Mammary epithelial cell (primary cell): ENCODE results near the gene C12orf75.

Source experiments
- EZH2 ChIP-seq: IDR thresholded peaks from 2 replicates; pipeline ENCODE4 v1.6.1; 2012; ENCODE audit warnings: low read length, inconsistent platforms, borderline replicate concordance
- TF ChIP-seq, protein P1 (sequence below), 2 donors: IDR thresholded peaks in 1 of 2; conservative IDR thresholded peaks in 1 of 2; 2 replicates each; pipeline ENCODE4 v1.5.1; 2011 to 2012; ENCODE audit warnings: inconsistent platforms in 2 of 2, low read length in 2 of 2, mild to moderate bottlenecking in 2 of 2, control low read depth in 1 of 2, low read depth in 1 of 2; ENCODE audit not compliant: insufficient read depth in 1 of 2; ENCODE audit errors: extremely low read depth in 1 of 2

DNA sequence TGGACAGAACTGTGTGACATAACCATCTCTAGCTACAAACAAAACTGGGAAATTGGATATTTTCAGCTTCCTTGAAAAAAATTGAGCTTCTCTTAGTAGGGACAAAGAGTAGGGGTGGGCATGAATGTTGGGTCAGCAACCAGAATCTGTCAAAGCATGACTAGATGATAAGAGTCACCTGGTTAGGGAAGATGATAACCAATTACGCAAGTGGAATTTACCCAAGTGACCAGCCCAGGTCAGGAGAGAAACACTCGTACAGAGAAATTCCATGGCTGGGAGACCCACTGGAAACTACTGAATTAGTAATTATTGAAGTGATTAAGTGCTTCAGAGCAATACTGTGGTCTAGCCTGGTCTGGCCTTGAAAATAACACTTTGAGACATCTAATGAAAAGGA is 36.3 kb upstream of the C12orf75 start:
- TF ChIP-seq, protein P1, sequence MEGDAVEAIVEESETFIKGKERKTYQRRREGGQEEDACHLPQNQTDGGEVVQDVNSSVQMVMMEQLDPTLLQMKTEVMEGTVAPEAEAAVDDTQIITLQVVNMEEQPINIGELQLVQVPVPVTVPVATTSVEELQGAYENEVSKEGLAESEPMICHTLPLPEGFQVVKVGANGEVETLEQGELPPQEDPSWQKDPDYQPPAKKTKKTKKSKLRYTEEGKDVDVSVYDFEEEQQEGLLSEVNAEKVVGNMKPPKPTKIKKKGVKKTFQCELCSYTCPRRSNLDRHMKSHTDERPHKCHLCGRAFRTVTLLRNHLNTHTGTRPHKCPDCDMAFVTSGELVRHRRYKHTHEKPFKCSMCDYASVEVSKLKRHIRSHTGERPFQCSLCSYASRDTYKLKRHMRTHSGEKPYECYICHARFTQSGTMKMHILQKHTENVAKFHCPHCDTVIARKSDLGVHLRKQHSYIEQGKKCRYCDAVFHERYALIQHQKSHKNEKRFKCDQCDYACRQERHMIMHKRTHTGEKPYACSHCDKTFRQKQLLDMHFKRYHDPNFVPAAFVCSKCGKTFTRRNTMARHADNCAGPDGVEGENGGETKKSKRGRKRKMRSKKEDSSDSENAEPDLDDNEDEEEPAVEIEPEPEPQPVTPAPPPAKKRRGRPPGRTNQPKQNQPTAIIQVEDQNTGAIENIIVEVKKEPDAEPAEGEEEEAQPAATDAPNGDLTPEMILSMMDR (conservative IDR thresholded peaks at IDR 0.05 in 1 of 2, IDR thresholded peaks at IDR 0.05 in 1 of 2; ENCODE audit: extremely low read depth in 1 of 2, insufficient read depth in 1 of 2, low read depth in 1 of 2, low read length in 2 of 2): no peak
- no peak for TF ChIP-seq EZH2
